Neuron (in vitro differentiated cells): ENCODE results near the gene SPOCK1.
"Not testable (repeated sequence)": the region's sequence is repeated elsewhere in the genome, so short reads cannot be mapped to it uniquely, and the experiment has no call there.

ENCODE experiments used
- H2AFZ ChIP-seq: one replicate; pipeline ENCODE4 v1.6.1; 2013; ENCODE audit warnings: low read depth, mild to moderate bottlenecking, inconsistent platforms, low read length, moderate library complexity
- H3K27me3 ChIP-seq: one replicate; pipeline ENCODE4 v1.6.1; 2013; ENCODE audit warnings: low read length; ENCODE audit not compliant: insufficient read depth
- H3K36me3 ChIP-seq: one replicate; pipeline ENCODE4 v1.6.1; 2013; ENCODE audit warnings: low read length; ENCODE audit not compliant: insufficient read depth
- H3K4me1 ChIP-seq: one replicate; pipeline ENCODE4 v1.6.1; 2013; ENCODE audit warnings: low read length; ENCODE audit not compliant: insufficient read depth
- H3K4me3 ChIP-seq: 2 replicates; pipeline ENCODE4 v1.5.1; 2013; ENCODE audit warnings: mild to moderate bottlenecking, low read length, moderate library complexity
- H3K9me3 ChIP-seq: one replicate; pipeline ENCODE4 v1.6.1; 2013; ENCODE audit warnings: low read length

Gene SPOCK1

DNA sequence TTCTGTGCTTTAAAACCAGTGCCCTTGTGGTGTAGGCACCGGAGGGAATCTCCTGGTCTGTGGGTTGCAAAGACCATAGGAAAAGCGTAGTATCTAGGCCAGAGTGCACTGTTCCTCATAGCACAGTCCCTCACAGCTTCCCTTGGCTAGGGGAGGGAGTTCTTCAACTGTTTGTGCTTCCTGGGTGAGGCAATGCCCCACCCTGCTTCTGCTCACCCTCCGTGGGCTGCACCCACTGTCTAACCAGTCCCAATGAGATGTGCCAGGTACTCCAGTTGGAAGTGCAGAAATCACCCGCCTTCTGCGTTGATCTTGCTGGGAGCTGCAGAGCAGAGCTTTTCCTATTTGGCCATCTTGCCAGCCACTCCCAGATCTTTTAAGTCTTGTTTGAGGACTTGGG lies 545.0 kb downstream of the SPOCK1 start:
- H3K4me1 ChIP-seq, H2AFZ ChIP-seq, H3K27me3 ChIP-seq, H3K36me3 ChIP-seq, H3K4me3 ChIP-seq, H3K9me3 ChIP-seq: not testable (repeated sequence)

GRCh38 chr5:136953346-136954069 lies 545.6 kb downstream of the SPOCK1 start:
- not testable (repeated sequence) for H3K4me3 ChIP-seq, H3K27me3 ChIP-seq, H3K9me3 ChIP-seq, H3K4me1 ChIP-seq, H3K36me3 ChIP-seq, H2AFZ ChIP-seq

DNA sequence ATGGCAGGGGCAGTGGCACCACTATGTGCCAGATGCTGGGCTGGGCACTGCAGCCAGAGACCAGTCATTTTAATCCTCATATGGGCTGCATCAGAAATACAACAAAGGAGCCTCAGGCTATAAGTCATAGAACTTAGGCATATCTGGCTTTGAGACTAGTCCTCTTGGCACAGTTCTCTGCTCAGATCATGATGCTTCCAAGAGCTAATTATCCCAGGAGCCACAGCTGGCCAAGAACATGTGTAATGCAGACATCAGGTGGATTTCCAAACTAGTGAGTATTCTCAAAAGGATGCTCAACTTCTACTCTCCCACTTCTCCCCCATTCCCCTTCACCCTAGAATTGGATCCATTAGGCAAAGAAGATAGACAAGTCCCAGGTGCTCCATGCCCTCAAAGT lies 571.6 kb downstream of the SPOCK1 start:
- H3K4me3 ChIP-seq, result no peak overlapping the region
- H3K4me1 ChIP-seq, result peaks cover 5% of the 10 kb centered on the region
- H3K36me3 ChIP-seq, result no peaks in the 10 kb centered on the region
- no peaks in the 10 kb centered on the region for H3K9me3 ChIP-seq
- no peaks in the 10 kb centered on the region for H3K27me3 ChIP-seq
- no peak overlapping the region for H2AFZ ChIP-seq

DNA sequence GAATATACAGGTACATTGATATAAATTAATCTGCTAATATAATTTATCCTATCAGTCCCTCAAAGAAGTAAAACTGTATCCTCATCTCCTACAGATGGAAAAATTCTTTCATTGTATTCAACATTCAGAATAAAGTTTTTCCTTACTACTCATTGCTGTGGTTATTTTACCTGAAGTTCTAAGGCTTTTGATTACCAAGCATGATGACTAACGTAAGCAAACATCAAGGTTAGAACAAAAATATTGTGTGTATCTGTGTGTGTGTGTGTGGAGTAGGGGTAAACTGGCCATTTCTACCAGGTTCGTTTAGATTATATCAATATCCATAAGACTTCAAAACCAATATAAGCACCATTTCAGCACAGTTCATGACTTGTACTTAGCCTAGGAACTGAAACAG lies 573.1 kb downstream of the SPOCK1 start:
- H3K4me3 ChIP-seq, result no peak overlapping the region
- no peaks in the 10 kb centered on the region for H3K27me3 ChIP-seq
- H3K36me3 ChIP-seq, result no peaks in the 10 kb centered on the region
- H3K9me3 ChIP-seq, result no peaks in the 10 kb centered on the region
- H2AFZ ChIP-seq, result no peak overlapping the region
- peaks cover 5% of the 10 kb centered on the region for H3K4me1 ChIP-seq
